HG03354 (cell line): Measurements from ENCODE around the gene STX10.

Source experiments
- ATAC-seq: cut with Tn5 transposase; IDR thresholded peaks from one replicate; pipeline ENCODE4 v1.9.1; 2021; ENCODE audit warnings: mild to moderate bottlenecking; ENCODE audit not compliant: unreplicated experiment, poor library complexity, severe bottlenecking

The STX10 gene

DNA sequence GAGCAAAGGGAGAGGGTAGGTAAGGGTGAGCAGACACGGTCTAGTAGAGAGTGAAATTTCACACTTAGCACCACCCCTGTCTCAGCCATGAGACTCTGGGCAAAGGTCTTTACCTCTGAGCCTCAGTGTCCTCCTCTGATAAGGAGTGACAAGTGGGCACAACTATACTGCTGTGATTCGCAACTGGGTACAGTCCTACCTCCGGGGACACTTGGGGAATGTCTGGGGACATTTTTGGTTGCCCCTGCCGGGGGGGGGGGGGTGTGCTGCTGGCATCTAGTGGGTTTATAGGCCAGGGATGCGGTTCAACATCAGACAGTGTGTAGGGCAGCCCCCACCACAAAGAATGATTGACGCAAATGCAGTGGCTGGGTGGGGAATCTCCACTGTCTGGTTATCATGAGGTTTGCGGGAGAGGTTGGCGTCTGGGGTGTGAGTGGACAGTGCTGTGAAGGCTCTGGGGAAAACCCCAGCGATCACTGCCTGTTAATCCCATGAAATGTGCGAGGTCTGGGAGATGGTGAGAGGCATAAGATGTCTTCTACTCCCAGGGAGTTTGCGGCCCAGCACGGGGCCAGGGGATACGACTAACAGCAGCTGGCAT, 27.8 kb downstream of the STX10 start:
- ATAC-seq: no peak

DNA sequence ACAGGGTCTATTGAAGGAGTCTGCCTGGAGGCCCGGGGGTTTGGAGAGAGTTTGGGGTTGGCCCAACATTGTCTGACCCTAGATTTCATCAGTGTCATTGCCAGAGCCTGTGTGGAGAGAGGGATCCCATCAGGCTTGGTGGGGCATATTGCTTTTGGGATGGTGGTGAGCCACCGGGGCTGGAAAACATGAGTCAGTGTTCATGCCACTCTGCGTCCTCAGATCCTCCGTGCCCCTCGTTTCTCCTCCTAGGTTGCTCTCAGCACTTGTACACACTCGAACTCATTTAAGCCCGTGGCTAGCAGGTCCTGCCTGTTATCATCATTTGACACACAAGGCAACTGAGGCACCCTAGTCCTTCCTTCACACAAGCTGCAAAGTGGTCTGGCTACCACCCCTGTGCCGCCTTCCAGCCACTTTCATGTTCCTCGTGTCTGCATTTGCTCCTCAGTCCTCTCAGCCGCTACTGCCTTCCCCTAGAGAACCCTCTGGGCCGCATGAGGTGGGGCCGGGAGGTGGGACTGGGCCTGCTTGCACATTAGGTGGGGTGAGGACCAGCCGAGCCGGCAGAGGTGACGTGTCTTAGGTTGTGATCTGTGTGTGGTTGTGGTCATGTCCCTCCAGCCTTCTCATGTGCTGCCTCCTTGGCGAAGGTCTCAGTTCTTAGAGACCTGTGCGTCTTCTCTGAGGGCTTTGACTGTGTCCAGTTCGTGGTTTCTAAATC, 28.5 kb downstream of the STX10 start:
- no peak for ATAC-seq

DNA sequence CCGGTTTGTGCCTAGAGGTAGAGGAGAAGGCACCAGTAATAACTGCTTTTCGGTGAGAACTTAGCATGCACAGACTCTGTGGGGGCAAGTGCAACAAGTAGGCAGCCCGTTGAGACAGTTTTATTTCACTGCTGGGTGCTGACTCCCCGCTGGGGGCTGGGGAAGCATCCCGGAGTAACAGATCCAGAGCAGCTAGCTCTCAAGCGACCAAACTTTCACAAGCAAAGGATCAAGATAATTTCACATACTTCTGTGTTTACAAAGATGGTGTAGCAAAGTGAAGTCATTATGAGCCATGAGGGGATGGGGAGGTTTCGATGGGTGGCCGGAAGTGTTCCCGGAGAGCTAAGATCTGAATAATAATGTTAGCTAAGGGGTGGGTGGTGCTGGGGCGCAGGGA, 29.4 kb downstream of the STX10 start:
- no peak for ATAC-seq

DNA sequence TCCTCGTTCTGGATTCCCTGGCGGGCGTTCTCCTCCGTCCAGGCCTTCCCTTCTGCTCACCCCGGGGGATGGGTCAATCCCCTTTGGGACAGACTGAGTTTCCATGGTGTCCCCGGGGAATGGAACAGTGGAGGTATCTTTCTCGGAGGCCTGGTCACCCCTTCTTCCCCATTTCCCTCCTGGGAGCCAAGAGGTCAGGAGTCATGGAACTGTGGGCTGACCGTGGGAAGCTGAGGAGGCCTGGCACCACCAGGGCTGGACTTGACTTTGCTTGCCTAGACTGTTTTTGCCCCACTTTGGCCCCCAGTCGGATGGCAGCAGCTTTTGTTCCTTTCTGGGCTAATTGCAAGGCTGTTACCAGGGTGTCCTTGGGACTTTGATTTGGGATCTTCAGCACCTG, 30.1 kb downstream of the STX10 start:
- no peak for ATAC-seq

DNA sequence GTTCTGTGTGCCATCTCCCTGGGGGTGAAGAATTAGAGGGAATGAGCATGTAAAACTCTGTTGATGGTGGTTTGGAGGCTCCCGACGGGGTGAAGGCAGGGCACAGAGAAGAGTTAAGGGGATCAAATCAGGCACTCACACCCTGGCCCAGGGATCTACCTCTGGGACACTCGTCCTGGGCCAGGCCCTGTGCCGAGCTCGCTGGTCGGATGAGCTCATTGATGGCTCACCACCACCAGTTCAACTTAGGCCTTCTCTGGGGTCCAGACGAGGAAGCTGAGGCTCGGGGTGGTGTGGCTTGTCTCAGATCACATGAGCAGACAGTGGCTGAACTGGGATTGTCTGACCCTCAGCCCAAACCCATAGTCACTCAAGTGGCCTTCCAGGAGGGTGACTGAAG, 30.5 kb downstream of the STX10 start:
- no peak for ATAC-seq

DNA sequence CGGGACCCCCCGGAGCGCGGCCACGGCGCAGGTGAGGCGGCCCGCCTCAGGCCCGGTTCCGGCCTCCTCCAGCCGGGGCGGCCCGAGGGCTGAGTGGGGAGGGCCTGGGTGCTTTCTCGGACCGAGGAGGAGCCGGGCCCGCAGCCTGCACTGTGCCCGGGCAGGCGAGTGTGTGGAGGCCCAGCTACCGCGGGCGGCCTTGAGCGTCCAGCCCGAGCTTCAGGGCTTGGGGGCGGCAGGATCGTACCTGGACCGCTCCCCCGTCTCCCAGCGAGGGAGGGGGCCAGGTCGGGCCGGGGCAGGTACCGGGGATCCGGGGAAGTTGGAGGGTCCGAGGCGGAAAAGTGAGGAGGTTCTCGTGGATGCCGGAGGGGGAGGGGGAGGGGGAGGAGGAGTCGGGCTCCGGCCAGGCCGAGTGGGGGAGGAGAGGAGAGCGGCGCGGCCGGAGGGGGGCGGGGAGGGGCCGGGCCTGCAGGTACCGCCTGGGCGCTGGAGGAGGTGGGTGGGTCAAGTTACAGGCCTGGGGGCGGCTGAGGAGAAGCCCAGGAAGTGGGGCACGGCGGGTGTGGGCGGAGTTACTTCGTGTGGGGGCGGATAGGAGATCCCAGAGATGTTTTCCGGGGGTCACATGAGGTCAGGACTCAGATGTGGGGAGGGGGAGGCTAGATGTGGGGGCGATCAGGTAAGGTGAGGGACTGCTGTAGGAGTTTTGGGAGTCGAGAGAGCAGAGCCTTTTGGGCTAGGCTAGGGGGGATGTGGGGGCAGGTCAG, 31.6 kb downstream of the STX10 start:
- peak; percentile 5 for ATAC-seq

DNA sequence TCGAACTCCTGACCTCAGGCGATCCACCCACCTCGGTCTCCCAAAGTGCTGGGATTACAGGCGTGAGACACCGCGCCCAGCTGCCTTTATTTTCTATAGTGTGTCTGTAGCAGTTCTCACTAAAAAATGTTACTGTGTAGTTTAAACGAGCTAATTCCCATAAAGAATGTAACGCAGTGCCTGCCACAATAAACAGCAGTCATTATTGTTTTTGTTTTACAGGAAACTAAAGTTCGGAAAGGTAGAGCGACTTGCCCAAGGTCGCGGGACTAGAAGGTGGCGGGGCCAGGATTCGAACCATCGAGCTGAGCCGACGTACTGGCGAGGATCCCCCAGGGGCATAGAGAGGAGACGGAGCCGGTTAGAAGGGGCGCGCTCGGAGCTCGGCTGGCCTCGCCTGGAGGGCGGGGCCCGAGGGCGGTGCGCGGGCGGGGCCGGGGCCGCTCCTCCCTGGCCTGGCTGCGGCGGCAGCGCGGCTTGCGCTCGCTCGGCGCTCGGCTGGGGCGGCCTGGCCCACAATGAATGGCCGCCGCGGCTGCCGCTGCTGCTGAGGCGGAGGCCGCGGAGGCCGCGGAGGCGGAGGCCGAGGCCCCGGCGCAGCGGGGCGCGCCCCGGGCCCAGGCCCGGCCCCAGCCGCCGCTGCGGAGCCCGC, 32.3 kb downstream of the STX10 start, which contains the start of gene NACC1:
Gene NACC1 (plus strand): TSS at position 493 of the 652 bp plus-strand sequence. CDS start 16,944 bp downstream, outside the sequence.
- ATAC-seq: peak; percentile 63

DNA sequence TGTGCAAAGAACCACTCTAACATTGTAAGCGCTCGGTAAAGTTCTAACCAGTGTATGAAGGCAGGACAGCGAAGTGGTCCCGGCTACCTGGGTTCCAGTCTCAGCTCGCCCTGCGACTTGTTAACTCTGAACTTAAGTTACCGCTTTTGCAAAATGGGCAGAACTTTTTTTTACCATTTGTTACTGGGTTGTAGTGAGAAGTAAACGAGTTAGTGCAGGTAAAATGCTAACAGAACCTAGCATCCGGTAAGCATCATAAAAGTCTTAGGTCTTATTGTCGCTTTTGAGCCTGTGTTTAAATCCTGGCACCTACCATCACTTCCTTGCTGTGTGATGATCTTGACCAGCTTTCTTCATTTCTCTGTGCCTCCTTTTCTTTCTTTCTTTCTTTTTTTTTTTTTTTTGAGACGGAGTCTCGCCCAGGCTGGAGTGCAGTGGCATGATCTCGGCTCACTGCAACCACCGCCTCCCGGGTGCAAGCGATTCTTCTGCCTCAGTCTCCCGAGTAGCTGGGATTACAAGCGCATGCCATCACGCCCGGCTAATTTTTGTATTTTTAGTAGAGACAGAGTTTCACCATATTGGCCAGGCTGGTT, 32.9 kb downstream of the STX10 start:
- ATAC-seq: no peak

DNA sequence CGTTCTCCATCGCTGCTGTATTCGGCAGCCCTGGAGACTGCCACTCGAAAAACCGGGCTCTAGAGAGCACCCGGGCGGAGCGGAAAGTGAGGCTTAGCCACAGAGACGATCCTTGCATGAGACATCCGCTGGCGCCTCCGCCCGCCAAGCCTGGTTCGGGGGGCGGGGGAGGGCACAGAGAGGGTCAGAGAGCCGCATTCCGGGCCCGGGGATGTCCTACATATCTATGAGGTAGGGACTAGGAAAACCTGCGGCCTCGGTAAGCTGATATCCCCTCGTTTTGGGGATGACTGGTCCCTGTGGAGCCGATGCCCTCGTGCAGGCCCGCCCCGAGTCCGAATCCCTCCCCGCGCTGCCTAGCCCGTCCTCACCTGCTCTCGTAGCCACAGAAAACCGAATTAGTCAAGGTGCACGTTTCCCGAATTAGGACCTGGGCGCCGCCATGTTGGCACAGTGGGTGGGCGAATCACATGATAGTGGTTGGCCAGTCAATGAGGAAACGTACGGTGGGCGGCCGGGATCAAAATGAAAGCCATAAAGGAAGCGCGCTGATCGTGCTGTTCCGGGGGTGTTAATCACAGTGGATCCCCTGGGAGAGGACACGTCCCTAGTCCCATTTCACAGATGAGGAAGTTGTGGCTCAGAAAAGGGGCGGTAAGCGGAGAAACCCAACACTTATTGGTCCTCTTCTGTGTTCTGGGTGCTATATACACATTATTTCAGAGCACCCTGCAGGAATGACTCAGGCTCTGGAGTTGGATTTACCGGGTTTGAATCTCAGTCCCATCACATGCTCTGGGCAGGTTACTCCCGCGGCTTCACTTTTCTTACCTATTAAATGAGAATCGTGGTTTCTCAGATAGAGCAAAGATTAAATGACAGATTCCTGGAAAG, 33.6 kb downstream of the STX10 start, which contains the start of gene TRMT1:
Gene TRMT1 (minus strand): TSS at position 459 of the 894 bp plus-strand sequence. CDS start 341 bp downstream, at position 118.
- peak; percentile 59 for ATAC-seq

DNA sequence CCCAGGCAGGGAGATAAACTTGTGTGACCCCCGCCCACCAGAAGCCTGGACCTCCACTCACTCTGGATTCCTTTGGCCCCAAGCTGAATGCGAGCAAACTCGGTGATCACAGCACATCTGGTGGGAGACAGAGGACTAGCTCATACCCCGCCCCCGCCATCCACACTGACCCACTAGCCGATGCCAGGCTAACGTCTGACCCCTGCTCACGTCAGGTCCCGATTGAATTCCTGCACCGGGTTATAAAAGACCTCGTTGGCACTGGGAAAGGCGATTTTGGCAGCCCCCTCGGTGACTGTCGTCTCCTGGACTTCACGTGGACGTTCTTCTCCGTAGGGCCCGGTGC, 34.3 kb downstream of the STX10 start:
- no peak for ATAC-seq

DNA sequence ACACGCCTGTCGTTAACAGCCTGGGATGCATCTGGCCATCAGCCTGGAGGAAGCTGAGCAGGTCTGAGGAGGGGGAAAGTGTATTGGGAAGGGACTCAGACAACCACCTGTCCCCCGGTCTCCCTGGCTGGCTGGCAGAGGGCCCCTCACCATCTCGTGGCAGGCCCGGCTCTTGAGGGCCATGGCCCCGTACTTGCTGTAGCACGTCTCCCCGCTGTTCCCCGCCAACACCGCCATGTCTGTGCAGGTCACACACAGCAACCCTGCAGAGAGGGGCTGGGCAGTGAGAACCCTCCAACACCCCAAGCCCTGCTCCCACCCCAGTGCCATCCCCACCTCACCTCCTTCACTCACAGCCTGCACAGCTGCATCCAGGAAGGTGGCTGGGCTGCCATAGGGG, 37.6 kb downstream of the STX10 start:
- ATAC-seq: no peak

DNA sequence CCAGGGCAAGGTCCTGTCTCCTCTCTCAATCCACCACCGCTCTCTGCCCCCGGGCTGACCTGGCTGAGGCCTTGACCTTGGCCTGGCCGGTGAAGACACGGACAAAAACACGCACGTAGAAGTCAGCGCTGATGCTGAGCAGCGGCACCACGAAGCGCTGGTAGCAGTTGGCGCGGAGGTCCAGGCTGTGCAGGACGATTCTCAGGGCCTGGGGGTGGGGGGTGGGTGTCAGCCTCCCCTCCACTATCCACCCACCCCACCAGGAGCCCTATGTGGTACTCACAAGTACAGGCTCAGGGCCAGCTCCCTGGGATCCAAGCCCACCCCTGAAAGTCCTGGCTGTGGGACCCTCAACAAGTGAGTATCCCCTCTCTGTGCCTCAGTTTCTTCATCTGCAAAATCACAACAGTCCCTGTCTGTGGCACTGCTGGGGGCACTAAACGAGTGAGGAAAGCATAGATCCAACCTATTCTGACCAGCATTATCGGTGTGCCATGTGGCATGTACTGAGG, 40.0 kb downstream of the STX10 start:
- ATAC-seq: no peak

DNA sequence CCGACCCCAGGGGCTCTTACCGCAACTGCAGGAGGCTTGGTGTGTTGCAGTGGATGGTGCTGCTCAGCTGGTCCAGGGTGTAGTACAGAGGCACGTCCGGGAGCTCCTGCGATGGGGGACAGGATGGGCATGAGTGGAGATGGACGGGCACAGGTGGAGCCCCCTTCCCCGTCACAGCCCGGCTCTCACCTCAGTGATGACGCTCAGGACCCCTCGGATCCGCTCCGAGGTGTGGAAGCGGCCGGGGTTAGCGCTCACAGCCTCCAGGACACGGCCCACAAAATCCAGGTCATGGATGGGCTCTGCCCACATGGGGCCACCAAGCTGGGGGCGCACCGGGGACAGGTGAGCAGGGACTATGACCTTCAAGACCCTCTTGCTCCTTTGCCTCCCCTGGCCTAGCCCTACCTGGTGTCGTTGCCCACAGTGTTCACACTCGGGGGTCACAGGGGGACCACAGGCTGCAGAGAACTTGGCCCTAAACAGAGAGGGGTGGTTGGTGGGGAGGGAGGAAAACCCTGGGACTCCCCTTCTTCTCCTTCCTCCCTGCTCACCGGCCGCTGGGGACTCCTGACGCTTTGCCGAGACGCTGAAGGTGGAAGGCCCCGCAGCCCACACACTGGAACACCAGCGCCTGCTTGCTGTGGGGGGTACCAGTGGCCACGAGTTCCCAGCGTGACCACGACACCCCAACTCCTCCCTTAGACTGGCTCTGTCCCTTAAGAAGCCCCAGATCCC, 40.6 kb downstream of the STX10 start:
- no peak for ATAC-seq

DNA sequence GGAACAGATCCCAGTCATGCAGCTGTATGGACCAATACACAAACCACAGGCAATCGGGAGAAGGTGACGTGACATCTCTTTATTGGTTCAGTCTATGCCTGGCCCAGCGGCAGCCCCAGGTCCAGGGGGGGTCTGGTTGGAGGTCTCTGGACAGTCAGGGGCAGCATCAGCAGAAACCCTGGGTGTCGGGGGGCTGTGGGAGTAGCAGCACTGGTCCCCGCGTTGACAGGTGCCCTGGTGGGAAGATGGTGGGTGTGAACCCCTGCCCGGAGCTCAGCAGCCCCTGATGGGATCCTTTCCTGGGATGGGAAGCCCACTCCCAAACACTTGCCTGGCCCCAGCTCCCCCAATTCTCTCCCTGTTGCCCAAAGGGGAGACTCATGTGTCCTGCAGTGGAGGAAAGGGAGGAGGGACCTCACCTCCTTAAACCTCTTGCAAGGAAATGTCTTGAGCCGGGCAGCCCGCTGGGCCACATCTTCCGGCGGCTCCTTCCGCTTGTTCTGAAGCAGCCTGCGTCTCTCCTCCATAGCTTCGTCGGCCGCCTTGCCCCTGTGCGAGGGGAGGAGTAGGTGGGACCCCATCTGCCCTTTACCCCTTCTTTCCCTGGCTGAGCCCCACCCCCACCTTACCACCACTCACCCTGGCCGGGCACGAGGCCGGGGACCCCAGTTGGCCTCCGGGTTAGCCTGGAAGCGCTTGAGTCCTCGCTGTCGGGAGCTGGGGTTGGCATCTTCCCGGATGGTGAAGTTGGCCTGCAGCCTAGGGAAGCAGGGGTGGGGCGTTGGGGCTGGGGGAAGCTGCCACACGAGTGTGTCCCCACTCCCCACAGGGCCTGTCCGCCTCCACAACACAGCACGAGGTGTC, 45.1 kb downstream of the STX10 start:
- no peak for ATAC-seq

DNA sequence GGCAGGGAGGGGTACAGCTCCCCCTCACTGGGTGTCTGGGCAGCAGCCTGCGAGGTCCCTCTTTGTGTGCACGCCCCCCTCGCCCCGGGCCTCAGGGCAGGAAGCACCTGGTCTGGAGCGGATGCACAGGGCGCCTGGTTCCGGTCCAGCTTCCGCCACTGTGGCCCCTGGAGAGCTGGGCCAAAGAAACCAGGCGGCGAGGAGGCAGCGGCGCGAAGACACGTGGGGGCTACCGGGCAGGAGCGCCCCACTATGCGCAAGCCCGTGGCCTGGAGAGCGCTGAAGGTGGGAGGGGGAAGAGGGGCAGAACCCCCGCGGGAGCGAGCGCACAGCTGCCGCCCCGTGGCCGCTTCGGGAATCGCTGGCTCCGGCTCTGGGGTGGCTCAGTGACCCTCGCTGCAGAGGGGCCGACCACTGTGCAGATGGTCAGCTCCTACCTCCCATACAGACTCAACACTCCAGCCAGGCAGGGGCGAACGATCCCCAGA, 45.8 kb downstream of the STX10 start:
- ATAC-seq: peak; percentile 39

DNA sequence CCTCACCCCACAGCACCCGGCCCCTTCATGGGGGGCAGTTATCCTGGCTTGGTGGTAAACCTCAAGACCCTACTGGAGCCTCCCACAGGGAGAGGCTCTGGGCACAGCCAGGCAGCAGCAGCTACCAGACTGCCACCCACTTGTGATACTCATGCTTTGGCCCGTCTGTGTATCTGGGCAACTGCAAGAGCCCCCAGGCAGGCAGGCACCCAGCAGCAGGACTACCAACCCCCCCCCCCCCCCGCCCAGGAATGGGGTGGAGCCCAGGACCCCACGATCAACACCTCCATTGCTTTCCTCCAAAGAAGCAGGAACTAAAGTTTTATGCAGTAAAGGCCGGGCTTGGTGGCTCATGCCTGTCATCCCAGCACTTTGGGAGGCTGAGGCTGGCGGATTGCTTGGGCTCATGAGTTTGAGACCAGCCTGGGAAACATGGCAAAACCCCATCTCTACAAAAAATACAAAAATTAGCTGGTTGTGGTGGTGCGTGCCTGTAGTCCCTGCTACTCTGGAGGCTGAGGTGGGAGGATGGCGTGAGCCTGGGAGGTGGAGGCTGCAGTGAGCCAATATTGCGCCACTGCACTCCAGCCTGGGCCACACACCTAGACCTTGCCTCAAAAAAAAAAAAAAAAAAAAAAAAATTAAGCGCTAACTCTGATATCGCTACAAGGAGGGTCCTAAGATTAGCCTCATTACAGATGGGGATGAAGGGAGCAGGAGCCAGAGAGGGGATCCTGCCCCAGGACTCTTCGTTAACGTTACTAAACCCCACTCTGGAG, 46.4 kb downstream of the STX10 start:
- peak; percentile 2 for ATAC-seq
